HepG2 (cell line): ENCODE measurements around the gene UBE2O. TPM values are rescaled to one million over a fixed set of nuclear protein-coding genes. Genes with fewer than 3 reads are reported as not detected.
A peak's percentile ranks its signal among the peaks of the same experiment; 100 is the strongest.

Experiments used
- E2F2 ChIP-seq: sonication (generic); formaldehyde crosslinking; IDR thresholded peaks from 2 replicates; pipeline ENCODE4 v1.4.0; 2020; ENCODE audit warnings: missing genetic modification reagents, borderline replicate concordance
- HNF4A ChIP-seq: sonication (generic); formaldehyde crosslinking; IDR thresholded peaks from 2 replicates; pipeline ENCODE4 v1.4.0; 2020; ENCODE audit warnings: missing genetic modification reagents
- JARID2 ChIP-seq: sonication (generic); formaldehyde crosslinking; IDR thresholded peaks from 2 replicates; pipeline ENCODE4 v1.8.1; 2023; ENCODE audit warnings: missing genetic modification reagents, inconsistent platforms; ENCODE audit not compliant: insufficient replicate concordance
- MZF1 ChIP-seq: sonication (generic); formaldehyde crosslinking; IDR thresholded peaks from 2 replicates; pipeline ENCODE4 v1.8.1; 2023; ENCODE audit warnings: mild to moderate bottlenecking, missing genetic modification reagents, borderline replicate concordance
- PHB2 ChIP-seq: fragments of 450-650 bp; IDR thresholded peaks from 2 replicates; pipeline ENCODE4 v1.6.1; 2018; ENCODE audit not compliant: partially characterized antibody
- POGZ ChIP-seq: sonication (generic); formaldehyde crosslinking; IDR thresholded peaks from 2 replicates; pipeline ENCODE4 v1.4.0; 2020; ENCODE audit warnings: mild to moderate bottlenecking, missing genetic modification reagents
- POLR2AphosphoS2 ChIP-seq: IDR thresholded peaks from 2 replicates; pipeline ENCODE4 v1.6.1; 2011; ENCODE audit warnings: low read depth, low read length, improper control_type of control experiment
- RARG ChIP-seq: sonication (generic); formaldehyde crosslinking; IDR thresholded peaks from 2 replicates; pipeline ENCODE4 v1.4.0; 2020; ENCODE audit warnings: low read depth, mild to moderate bottlenecking, missing genetic modification reagents
- RBAK ChIP-seq: sonication (generic); formaldehyde crosslinking; IDR thresholded peaks from 2 replicates; pipeline ENCODE4 v1.5.1; 2020; ENCODE audit warnings: mild to moderate bottlenecking, missing genetic modification reagents
- SIX1 ChIP-seq: sonication (generic); formaldehyde crosslinking; IDR thresholded peaks from 2 replicates; pipeline ENCODE4 v1.4.0; 2020; ENCODE audit warnings: missing genetic modification reagents, borderline replicate concordance
- SMAD3 ChIP-seq: sonication (generic); formaldehyde crosslinking; IDR thresholded peaks from 2 replicates; pipeline ENCODE4 v1.4.0; 2020; ENCODE audit warnings: missing genetic modification reagents
- TBX3 ChIP-seq: fragments of 450-650 bp; IDR thresholded peaks from 2 replicates; pipeline ENCODE4 v1.6.1; 2017; ENCODE audit warnings: antibody characterized with exemption, mild to moderate bottlenecking, inconsistent platforms, borderline replicate concordance
- ZNF263 ChIP-seq: sonication (generic); formaldehyde crosslinking; IDR thresholded peaks from 2 replicates; pipeline ENCODE4 v1.4.0; 2020; ENCODE audit warnings: missing genetic modification reagents
- ZNF382 ChIP-seq: sonication (generic); formaldehyde crosslinking; IDR thresholded peaks from 2 replicates; pipeline ENCODE4 v1.5.0; 2020; ENCODE audit warnings: missing genetic modification reagents, mild to moderate bottlenecking, borderline replicate concordance
- ZNF558 ChIP-seq: sonication (generic); formaldehyde crosslinking; IDR thresholded peaks from 2 replicates; pipeline ENCODE4 v1.9.0; 2022; ENCODE audit warnings: mild to moderate bottlenecking, missing genetic modification reagents, borderline replicate concordance
- ZNF792 ChIP-seq: IDR thresholded peaks from 2 replicates; pipeline ENCODE4 v1.6.1; 2016
- ZSCAN31 ChIP-seq: sonication (generic); formaldehyde crosslinking; IDR thresholded peaks from 2 replicates; pipeline ENCODE4 v1.5.0; 2020; ENCODE audit warnings: low read depth, mild to moderate bottlenecking, missing genetic modification reagents
- polyA plus RNA-seq, 8 experiments: library from polyadenylated mRNA; depleted of rRNA in 3 of 8; stranded (reverse) in 7 of 8; unstranded in 1 of 8; fragments of >200 nt; fragmentation: Illumina TruSeq in 4 of 8; extraction: Trizol in 4 of 8; gene quantifications; 2 replicates each; pipeline versions ENCODE4 v1.2.1 to v1.2.3, GENCODE V29; 2011 to 2016; ENCODE audit warnings: low read depth in 4 of 8, missing spikeins in 1 of 8, mixed read lengths in 1 of 8; ENCODE audit not compliant: insufficient read depth in 1 of 8
- total RNA-seq, 5 experiments: library from RNA; depleted of rRNA; stranded (reverse); fragments of >200 nt; fragmentation: Illumina TruSeq; extraction: Trizol; gene quantifications; 2 replicates each; pipeline ENCODE4 v1.2.3, GENCODE V29; 2016; ENCODE audit warnings: low read depth in 1 of 5
- TF ChIP-seq, protein P1 (sequence below), 2 experiments: sonication (generic) in 1 of 2; formaldehyde crosslinking in 1 of 2; IDR thresholded peaks; 2 replicates each; pipeline versions ENCODE4 v1.6.1 to v1.9.0; 2014 to 2022; ENCODE audit warnings: antibody characterized with exemption in 1 of 2, borderline replicate concordance in 1 of 2, inconsistent platforms in 1 of 2, low read depth in 1 of 2, missing genetic modification reagents in 1 of 2
- TF ChIP-seq, protein P2 (sequence below): sonication (generic); formaldehyde crosslinking; IDR thresholded peaks from 2 replicates; pipeline ENCODE4 v1.4.0; 2020; ENCODE audit warnings: missing genetic modification reagents

UBE2O gene
- total and polyA plus RNA-seq, 2 of the 13 experiments (the other 11 are each of a cell fraction or from before 2014, with no cell fraction given), result 21.5 to 23.5 TPM

- TF ChIP-seq, protein P1, sequence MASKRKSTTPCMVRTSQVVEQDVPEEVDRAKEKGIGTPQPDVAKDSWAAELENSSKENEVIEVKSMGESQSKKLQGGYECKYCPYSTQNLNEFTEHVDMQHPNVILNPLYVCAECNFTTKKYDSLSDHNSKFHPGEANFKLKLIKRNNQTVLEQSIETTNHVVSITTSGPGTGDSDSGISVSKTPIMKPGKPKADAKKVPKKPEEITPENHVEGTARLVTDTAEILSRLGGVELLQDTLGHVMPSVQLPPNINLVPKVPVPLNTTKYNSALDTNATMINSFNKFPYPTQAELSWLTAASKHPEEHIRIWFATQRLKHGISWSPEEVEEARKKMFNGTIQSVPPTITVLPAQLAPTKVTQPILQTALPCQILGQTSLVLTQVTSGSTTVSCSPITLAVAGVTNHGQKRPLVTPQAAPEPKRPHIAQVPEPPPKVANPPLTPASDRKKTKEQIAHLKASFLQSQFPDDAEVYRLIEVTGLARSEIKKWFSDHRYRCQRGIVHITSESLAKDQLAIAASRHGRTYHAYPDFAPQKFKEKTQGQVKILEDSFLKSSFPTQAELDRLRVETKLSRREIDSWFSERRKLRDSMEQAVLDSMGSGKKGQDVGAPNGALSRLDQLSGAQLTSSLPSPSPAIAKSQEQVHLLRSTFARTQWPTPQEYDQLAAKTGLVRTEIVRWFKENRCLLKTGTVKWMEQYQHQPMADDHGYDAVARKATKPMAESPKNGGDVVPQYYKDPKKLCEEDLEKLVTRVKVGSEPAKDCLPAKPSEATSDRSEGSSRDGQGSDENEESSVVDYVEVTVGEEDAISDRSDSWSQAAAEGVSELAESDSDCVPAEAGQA (IDR thresholded peaks at IDR 0.05; ENCODE audit: low read depth), result no peak
- TF ChIP-seq, protein P1 (CRISPR knock-in tag; IDR thresholded peaks at IDR 0.05; ENCODE audit: borderline replicate concordance), result no peak
- no peak for TF ChIP-seq POGZ (CRISPR knock-in tag)
- TF ChIP-seq RARG, result no peak
- TF ChIP-seq RBAK, result no peak
- TF ChIP-seq E2F2 (CRISPR knock-in tag), result no peak
- TF ChIP-seq TBX3, result no peak
- no peak for TF ChIP-seq JARID2 (CRISPR knock-in tag)
- 0 out of 2 replicates have a peak, but pooled peaks have one; percentile 28 for TF ChIP-seq ZNF263 (CRISPR knock-in tag)
- no peak for TF ChIP-seq SMAD3 (CRISPR knock-in tag)
- no peak for TF ChIP-seq SIX1 (CRISPR knock-in tag)
- TF ChIP-seq ZNF792 (CRISPR knock-in tag), result no peak
- no peak for TF ChIP-seq ZSCAN31
- 0 out of 2 replicates have a peak, but pooled peaks have one; percentile 19 for TF ChIP-seq HNF4A
- no peak for TF ChIP-seq ZNF558 (CRISPR knock-in tag)
- TF ChIP-seq, protein P2, sequence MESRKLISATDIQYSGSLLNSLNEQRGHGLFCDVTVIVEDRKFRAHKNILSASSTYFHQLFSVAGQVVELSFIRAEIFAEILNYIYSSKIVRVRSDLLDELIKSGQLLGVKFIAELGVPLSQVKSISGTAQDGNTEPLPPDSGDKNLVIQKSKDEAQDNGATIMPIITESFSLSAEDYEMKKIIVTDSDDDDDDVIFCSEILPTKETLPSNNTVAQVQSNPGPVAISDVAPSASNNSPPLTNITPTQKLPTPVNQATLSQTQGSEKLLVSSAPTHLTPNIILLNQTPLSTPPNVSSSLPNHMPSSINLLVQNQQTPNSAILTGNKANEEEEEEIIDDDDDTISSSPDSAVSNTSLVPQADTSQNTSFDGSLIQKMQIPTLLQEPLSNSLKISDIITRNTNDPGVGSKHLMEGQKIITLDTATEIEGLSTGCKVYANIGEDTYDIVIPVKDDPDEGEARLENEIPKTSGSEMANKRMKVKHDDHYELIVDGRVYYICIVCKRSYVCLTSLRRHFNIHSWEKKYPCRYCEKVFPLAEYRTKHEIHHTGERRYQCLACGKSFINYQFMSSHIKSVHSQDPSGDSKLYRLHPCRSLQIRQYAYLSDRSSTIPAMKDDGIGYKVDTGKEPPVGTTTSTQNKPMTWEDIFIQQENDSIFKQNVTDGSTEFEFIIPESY (CRISPR knock-in tag), result peak; percentile 26; the same call in 1 of the 2 replicates
- TF ChIP-seq PHB2, result no peak
- TF ChIP-seq ZNF382 (CRISPR knock-in tag), result no peak
- TF ChIP-seq MZF1 (CRISPR knock-in tag), result no peak
- TF ChIP-seq POLR2AphosphoS2, result no peak
Observed at GRCh38 chr17:76446449-76447231, 6.3 kb downstream of the UBE2O start (continued).
